ENCODE data around the gene MED13. TPM values are rescaled to one million over a fixed set of nuclear protein-coding genes. Genes with fewer than 3 reads are reported as not detected.

MED13 gene
- total RNA-seq, 2 donors from 2014 or later: 76.5 to 98.3 TPM

DNA sequence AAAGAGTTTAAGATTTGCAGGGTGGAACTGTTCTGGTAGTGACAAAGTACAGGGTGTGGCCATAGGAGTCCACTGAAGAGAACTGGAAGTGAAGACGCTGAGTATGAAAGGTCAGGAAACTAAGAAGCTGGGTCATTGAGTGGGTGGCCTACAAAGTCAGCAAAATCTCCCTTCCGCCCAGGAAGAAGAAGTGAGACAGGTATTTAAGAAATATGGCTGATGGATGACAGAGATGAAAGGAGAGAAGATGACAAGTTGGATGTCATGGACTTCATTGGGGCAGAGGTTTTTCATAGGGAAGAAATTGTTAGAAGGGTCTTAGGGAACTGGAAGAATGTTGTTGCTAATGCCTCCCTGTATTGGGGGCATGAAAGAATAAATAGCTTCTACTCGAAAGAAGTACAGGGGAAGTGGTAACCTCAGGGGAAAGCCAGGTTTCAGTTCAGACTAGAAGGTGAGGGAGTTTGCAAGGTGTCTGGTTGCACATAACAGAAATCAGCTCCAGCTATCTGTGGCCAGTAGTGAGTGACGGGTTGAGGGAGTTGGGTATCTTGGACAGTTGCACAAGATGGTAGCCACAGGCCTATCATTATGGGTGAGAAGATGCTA, 33.6 kb upstream of the MED13 start:
- no peaks in the 10 kb centered on the region for H3K9me3 ChIP-seq (ENCODE audit: control insufficient read depth, low read length, poor library complexity, severe bottlenecking)
- peaks cover 4% of the 10 kb centered on the region for H3K36me3 Mint-ChIP-seq (ENCODE audit: low read depth)
- peak; percentile 73 for ATAC-seq
- peaks cover 19% of the 10 kb centered on the region for H3K4me1 Mint-ChIP-seq
- peak overlapping the region; percentile 15 for H3K4me3 Mint-ChIP-seq
- no peaks in the 10 kb centered on the region for H3K27me3 Mint-ChIP-seq
- DNase-seq: no peak
- peak overlapping the region; percentile 9 for H3K27ac Mint-ChIP-seq

DNA sequence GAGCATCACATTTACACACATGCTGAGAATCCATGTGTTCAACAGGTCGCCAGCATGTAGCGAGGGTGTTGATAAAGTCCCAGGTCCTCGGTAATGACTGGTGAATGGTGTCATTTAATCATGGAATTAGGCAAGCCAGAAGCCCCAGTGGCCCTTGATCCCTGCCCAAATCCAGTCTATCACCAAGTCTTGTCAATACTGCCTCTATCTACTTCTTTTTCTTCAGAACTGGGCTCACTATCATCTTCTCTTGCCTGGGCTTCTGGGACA, 31.3 kb upstream of the MED13 start:
- no peaks in the 10 kb centered on the region for H3K9me3 ChIP-seq (ENCODE audit: control insufficient read depth, low read length, poor library complexity, severe bottlenecking)
- Mint-ChIP-seq H3K36me3 (ENCODE audit: low read depth) (peaks cover 4% of the 10 kb centered on the region), H3K27ac (no peak overlapping the region), H3K27me3 (no peaks in the 10 kb centered on the region), H3K4me3 (no peak overlapping the region), H3K4me1 (peaks cover 19% of the 10 kb centered on the region)
- no peak for ATAC-seq
- DNase-seq: no peak

DNA sequence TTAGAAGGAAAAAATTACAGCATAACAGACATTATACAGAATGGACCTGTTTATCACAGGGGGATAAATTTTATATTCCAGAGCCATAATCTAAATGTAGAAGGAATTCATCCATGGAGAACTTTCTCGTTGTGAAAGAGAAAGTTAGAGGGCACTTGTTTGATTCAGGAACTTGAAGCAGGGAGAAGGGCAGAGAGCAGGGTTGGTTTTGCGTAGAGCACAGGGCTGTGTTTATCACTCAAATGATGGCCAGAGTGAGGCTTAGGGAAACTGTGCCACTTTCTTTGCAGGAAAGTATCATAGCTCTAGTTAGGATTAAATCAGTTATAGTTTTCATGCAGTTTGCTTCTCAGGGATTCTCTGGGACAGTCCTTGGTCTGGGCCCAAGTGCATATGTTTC, 29.1 kb upstream of the MED13 start:
- Mint-ChIP-seq H3K36me3 (ENCODE audit: low read depth) (peaks cover 2% of the 10 kb centered on the region), H3K4me1 (peaks cover 14% of the 10 kb centered on the region), H3K4me3 (no peak overlapping the region), H3K27me3 (no peaks in the 10 kb centered on the region), H3K27ac (no peak overlapping the region)
- DNase-seq: no peak
- ATAC-seq: no peak
- H3K9me3 ChIP-seq (ENCODE audit: control insufficient read depth, low read length, poor library complexity, severe bottlenecking): no peaks in the 10 kb centered on the region

DNA sequence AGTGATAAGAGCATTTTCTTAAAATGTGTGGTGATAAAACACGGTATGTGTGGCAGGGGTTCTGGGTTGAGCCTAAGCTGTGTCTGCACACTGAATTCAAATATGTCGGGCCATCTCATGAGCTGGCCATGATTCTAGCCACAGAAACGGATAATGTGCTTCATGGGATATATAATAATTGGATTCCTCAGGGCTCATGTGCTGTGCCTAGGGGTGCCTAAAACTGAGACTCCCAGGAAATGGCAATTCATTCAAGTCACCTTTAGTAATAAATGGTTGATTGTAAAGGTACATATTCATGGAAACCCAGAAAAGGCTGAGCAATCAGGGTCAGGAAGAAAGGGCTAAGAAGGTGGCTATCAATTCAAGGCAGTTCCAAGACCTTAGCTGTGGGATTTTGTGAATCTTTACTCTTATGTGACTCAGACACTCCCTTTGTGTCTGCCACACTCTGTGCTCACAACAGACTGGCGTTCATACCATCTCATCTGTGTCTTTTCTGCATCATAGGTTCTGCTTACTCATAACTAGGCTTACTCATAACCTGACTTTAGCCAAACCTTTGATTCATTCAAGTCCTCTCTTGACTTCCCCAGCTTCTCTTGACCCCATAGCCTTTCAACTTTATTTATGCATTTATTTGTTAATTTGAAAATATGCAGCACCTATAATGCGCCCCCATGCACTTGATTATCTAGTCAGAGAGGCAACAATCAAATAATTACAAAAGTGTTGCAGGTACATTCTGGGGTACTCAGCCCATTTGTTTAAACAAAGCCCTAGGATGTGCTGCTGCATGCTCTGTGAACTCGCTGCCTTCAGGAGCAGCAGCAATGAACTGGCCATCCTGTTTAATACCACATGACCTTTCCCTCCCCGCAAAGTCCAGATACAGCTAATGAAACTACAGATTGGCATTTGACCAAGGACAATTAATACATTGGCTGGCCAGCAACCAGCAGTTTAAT, 28.4 kb upstream of the MED13 start:
- ATAC-seq (no peak), DNase-seq (no peak)
- H3K9me3 ChIP-seq (ENCODE audit: control insufficient read depth, low read length, poor library complexity, severe bottlenecking): no peaks in the 10 kb centered on the region
- Mint-ChIP-seq H3K4me1 (peaks cover 7% of the 10 kb centered on the region), H3K4me3 (no peak overlapping the region), H3K27me3 (no peaks in the 10 kb centered on the region), H3K27ac (no peak overlapping the region), H3K36me3 (ENCODE audit: low read depth) (peaks cover 2% of the 10 kb centered on the region)

DNA sequence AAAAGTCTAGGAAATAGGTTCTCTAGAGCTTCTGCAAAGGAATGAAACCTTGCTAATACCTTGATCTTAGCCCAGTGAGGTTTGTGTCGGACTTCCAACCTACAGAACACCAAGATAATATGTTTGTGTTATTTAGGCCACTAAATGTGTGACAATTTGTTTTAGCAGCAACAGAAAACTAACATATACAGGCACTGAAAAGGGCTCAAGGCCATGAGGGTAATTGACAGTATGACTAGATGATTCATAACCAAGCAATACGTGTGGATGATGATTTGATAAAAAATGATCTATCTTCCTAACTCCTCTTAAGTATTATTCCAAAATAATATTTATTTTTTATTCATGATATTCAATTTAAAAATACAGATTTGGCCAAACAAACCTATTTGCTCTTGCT, 27.7 kb upstream of the MED13 start:
- no peak overlapping the region for H3K4me3 Mint-ChIP-seq
- no peaks in the 10 kb centered on the region for H3K9me3 ChIP-seq (ENCODE audit: control insufficient read depth, low read length, poor library complexity, severe bottlenecking)
- ATAC-seq (no peak), DNase-seq (no peak)
- H3K27me3 Mint-ChIP-seq: no peaks in the 10 kb centered on the region
- no peak overlapping the region for H3K27ac Mint-ChIP-seq
- H3K36me3 Mint-ChIP-seq (ENCODE audit: low read depth): peaks cover 2% of the 10 kb centered on the region
- H3K4me1 Mint-ChIP-seq: peaks cover 5% of the 10 kb centered on the region

DNA sequence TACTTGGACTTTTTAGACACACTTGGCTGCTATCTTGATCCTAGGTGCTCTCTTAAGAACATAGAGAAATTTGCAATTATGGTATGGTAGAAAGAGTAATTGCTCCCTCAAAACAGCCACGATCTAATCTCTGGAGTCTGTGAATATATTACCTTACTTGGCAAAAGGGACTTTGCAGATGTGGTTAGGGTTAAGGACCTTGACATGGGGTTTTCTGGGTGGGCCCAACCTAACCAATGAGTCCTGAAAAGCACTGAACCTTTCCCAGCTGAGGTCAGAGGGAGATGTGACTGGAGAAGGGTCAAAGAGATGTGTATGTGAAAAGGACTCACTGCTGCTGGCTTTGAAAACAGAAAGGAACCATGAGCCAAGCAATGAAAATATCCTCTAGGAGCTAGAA, 26.7 kb upstream of the MED13 start:
- Mint-ChIP-seq H3K4me3 (no peak overlapping the region), H3K4me1 (peaks cover 2% of the 10 kb centered on the region), H3K27ac (no peak overlapping the region), H3K36me3 (ENCODE audit: low read depth) (no peaks in the 10 kb centered on the region), H3K27me3 (no peaks in the 10 kb centered on the region)
- no peaks in the 10 kb centered on the region for H3K9me3 ChIP-seq (ENCODE audit: control insufficient read depth, low read length, poor library complexity, severe bottlenecking)
- no peak for DNase-seq
- ATAC-seq: no peak

DNA sequence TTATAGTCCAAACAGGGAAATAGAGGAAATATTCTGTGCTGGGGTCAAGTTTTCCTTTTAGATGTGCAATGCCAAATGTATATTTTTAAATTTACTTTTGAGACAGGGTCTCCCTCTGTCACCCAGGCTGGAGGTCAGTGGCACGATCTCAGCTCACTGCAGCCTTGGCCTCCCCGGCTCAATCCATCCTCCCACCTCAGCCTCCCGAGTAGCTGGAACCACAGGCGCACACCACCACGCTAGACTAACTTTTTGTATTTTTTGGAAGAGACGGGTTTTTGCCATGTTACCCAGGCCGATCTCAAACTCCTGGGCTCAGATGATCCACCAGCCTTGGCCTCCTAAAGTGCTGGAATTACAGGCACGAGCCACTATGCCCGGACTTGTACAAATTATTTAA, 25.8 kb upstream of the MED13 start:
- no peak overlapping the region for H3K27ac Mint-ChIP-seq
- ATAC-seq (no peak), DNase-seq (no peak)
- peaks cover 2% of the 10 kb centered on the region for H3K4me1 Mint-ChIP-seq
- H3K9me3 ChIP-seq (ENCODE audit: control insufficient read depth, low read length, poor library complexity, severe bottlenecking): no peaks in the 10 kb centered on the region
- H3K27me3 Mint-ChIP-seq: no peaks in the 10 kb centered on the region
- no peak overlapping the region for H3K4me3 Mint-ChIP-seq
- no peaks in the 10 kb centered on the region for H3K36me3 Mint-ChIP-seq (ENCODE audit: low read depth)

DNA sequence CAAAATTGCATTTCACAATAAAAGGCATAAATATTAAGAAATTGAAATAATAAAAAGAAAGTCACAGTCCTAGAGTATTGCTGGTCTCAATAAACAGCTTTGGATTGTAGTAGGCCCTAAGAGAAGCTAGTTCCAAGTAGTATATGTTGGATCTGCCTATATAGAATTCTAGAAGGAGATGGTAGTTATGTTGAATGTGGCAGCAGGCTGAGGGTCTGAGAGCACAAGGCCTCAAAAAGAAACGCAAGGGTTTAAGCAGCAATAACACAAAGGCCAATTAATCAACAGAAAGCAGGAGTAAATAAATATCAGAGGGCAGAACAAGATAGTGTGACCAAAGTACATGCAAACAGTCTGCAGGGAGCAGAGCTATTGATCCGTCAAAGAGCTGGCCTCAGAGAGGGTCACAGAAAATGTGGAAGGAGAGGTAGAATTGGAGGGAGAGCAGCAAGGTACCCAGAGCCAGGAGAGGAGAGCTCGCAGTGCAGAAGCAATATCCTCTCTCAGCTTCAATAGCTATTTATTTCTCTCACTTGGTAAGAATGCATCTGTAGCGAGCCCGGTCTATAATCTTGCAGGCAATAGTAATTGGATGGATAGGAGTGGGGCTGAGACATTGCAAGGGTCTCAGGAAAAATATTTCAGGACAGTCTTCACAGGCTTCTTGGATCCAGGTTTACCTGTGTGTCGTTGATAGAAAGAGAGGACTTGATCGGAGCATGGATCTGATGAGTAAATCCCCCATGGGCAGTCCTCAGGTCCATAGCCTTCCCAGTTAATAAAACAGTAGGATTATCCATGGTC, 25.1 kb upstream of the MED13 start:
- Mint-ChIP-seq H3K36me3 (ENCODE audit: low read depth) (no peaks in the 10 kb centered on the region), H3K27me3 (no peaks in the 10 kb centered on the region), H3K4me3 (no peak overlapping the region), H3K27ac (no peak overlapping the region), H3K4me1 (peaks cover 2% of the 10 kb centered on the region)
- no peaks in the 10 kb centered on the region for H3K9me3 ChIP-seq (ENCODE audit: control insufficient read depth, low read length, poor library complexity, severe bottlenecking)
- DNase-seq (no peak), ATAC-seq (no peak)

DNA sequence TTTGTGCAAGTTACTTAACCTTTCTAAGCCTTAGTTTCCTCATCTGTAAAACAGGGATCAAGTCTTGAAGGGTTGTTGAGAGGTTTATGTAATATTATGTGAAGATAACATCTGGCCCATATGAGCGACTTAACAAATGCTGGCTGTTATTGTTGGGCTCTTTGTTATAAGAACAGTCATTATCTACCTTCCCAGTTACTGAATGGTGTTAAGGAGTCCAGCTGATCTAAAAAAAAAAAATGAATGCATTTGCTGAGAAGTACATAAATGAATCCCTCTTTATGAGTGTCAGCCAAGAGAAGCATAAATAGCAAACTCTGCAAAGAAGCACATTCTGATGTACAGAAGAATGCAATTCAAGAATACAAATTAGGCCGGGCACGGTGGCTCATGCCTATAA, 24.3 kb upstream of the MED13 start:
- H3K4me3 Mint-ChIP-seq: no peak overlapping the region
- H3K27me3 Mint-ChIP-seq: no peaks in the 10 kb centered on the region
- no peaks in the 10 kb centered on the region for H3K9me3 ChIP-seq (ENCODE audit: control insufficient read depth, low read length, poor library complexity, severe bottlenecking)
- DNase-seq: no peak
- H3K36me3 Mint-ChIP-seq (ENCODE audit: low read depth): no peaks in the 10 kb centered on the region
- peaks cover 5% of the 10 kb centered on the region for H3K4me1 Mint-ChIP-seq
- ATAC-seq: no peak
- H3K27ac Mint-ChIP-seq: no peak overlapping the region

DNA sequence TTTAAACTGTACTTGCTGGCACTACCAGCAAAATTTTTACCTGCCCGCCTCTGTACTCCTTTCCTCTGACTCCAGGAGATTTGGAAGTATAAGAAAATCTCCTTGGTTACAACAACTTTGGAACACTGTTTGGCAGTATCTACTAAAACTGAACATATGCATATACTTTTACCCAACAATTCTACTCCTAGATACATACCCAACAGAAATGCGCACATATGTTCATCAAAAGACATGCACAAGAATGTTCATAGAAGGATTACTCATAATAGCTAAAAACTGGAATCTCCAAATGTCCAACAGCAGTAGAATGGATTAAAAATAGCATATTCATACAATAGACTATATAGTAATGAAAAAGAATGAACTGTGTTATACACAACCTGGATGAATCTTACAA, 21.7 kb upstream of the MED13 start:
- H3K9me3 ChIP-seq (ENCODE audit: control insufficient read depth, low read length, poor library complexity, severe bottlenecking): no peaks in the 10 kb centered on the region
- H3K4me3 Mint-ChIP-seq: no peak overlapping the region
- ATAC-seq: no peak
- H3K27me3 Mint-ChIP-seq: no peaks in the 10 kb centered on the region
- no peak for DNase-seq
- no peak overlapping the region for H3K27ac Mint-ChIP-seq
- peaks cover 5% of the 10 kb centered on the region for H3K4me1 Mint-ChIP-seq
- no peaks in the 10 kb centered on the region for H3K36me3 Mint-ChIP-seq (ENCODE audit: low read depth)

DNA sequence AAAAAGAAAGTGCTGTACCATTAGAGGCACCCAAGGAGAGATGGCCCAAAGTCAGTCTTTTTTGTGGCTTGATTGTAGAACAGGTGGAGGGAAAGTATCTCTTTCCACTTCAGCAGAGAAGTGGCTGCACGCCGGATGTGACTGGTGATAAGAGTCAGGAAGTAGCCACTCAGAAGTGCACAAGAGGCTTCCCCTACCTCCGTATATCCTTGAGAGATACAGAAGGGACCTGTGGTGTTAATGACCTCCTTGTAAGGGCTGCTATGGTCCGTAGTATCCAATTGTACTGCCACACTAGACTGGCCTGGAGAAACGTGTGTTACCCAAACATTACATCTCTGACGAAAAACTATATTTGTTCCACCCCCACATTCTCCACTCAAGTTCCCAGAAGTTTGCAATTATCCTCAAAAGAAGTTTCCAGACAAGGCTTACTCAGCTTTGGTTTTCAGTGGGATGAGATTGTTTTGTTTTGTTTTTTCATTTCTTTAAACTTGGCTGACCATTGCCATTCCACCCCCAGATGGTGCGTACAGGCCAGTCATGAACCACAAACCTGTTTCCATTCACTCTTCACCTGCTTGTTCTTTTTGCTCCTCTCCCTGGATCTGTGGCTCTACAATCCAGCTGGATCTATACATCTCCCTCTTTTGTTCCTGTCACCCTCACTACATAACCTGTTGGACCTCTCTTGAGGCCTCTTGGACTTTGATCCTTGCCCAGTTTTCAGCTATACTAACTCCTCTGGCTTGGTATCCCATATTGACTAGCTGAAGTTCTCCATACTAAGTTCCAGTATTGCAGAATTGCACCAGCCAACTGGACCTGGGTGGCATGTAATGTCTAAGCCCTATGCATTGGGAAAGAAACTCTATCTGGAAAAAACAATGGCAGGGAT, 20.7 kb upstream of the MED13 start:
- ATAC-seq (peak; percentile 44), DNase-seq (no peak)
- H3K36me3 Mint-ChIP-seq (ENCODE audit: low read depth): no peaks in the 10 kb centered on the region
- H3K9me3 ChIP-seq (ENCODE audit: control insufficient read depth, low read length, poor library complexity, severe bottlenecking): no peaks in the 10 kb centered on the region
- no peak overlapping the region for H3K27ac Mint-ChIP-seq
- no peaks in the 10 kb centered on the region for H3K27me3 Mint-ChIP-seq
- no peak overlapping the region for H3K4me3 Mint-ChIP-seq
- H3K4me1 Mint-ChIP-seq: peaks cover 5% of the 10 kb centered on the region

DNA sequence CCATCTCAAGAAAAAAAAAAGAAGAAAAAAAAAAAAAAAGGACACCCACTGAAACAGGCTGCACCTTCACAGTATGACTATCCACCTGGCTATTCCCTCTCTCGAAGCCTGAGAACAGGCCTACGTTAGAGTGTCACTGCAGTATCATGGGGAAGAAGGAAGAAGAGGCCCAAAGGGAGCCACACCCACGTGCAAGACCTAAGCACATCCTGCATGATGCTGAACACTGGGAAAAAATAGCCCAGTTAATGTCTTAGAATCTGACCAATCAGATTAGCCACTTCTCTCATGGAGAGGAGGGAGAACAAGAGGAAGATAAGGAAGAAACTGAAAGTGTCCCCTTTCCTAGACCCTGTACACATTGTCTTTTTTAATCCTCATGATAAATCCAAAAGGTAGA, 19.5 kb upstream of the MED13 start:
- no peaks in the 10 kb centered on the region for H3K9me3 ChIP-seq (ENCODE audit: control insufficient read depth, low read length, poor library complexity, severe bottlenecking)
- Mint-ChIP-seq H3K4me3 (no peak overlapping the region), H3K36me3 (ENCODE audit: low read depth) (no peaks in the 10 kb centered on the region), H3K4me1 (peaks cover 5% of the 10 kb centered on the region), H3K27me3 (peaks cover 3% of the 10 kb centered on the region), H3K27ac (no peak overlapping the region)
- DNase-seq (no peak), ATAC-seq (no peak)

DNA sequence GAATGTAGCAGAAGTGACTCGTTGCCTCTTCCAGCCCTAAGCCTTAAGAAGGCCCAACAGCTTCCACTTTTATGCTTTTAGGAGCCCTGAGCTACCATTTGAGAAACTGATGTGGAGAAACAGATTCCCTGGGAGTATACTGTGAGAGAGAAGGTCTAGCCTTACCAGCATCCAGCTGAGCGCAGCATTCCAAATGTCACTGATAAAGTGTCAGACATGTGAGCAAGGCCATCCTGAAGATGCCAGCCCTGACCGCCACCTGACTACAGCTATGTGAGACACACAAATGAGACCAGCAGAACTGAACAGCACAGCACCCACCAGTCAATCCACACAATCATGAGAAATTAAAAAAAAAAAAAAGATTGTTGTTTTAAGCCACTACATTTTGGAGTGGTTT, 18.6 kb upstream of the MED13 start:
- DNase-seq (no peak), ATAC-seq (no peak)
- no peaks in the 10 kb centered on the region for H3K9me3 ChIP-seq (ENCODE audit: control insufficient read depth, low read length, poor library complexity, severe bottlenecking)
- Mint-ChIP-seq H3K27ac (no peak overlapping the region), H3K4me1 (peaks cover 5% of the 10 kb centered on the region), H3K4me3 (no peak overlapping the region), H3K36me3 (ENCODE audit: low read depth) (no peaks in the 10 kb centered on the region), H3K27me3 (peaks cover 10% of the 10 kb centered on the region)

Measured in T-helper 17 cell (primary cell).